ENCODE results near the gene UPK3A. TPM values are rescaled to one million over a fixed set of nuclear protein-coding genes. Genes with fewer than 3 reads are reported as not detected.

The UPK3A gene
- total RNA-seq, 1 experiment from 2014 or later = 1.0 TPM

- H3K27ac ChIP-seq = no peak overlapping the region
- peaks cover 13% of the 10 kb centered on the region for H3K79me2 ChIP-seq (ENCODE audit: low read depth)
- no peaks in the 10 kb centered on the region for H3K9me3 ChIP-seq (ENCODE audit: insufficient read depth, low read depth)
- H2AFZ ChIP-seq = no peak overlapping the region
- H3K4me1 ChIP-seq (replicated peaks; ENCODE audit: insufficient read depth) = peaks cover 38% of the 10 kb centered on the region
- H3K4me2 ChIP-seq = no peak overlapping the region
- POLR2A ChIA-PET (ENCODE audit: unreplicated experiment) = no interaction called here
- TF ChIP-seq CTCF (conservative IDR thresholded peaks at IDR 0.05) (no peak), EZH2 (IDR thresholded peaks at IDR 0.05; ENCODE audit: low read depth) (no peak)
- no peaks in the 10 kb centered on the region for H3K36me3 ChIP-seq (ENCODE audit: low read depth)
- CTCF ChIA-PET = no interaction called here
- H3K4me3 ChIP-seq = no peak overlapping the region
- no peak for DNase-seq
- no peaks in the 10 kb centered on the region for H3K9me2 ChIP-seq (ENCODE audit: insufficient read depth)
- BruUV-seq (replicated peaks) = no TSS peak
- H3F3A ChIP-seq (ENCODE audit: insufficient read depth, low read depth) = peaks cover 7% of the 10 kb centered on the region; the same call in 1 of the 2 replicates
- no peaks in the 10 kb centered on the region for H3K27me3 ChIP-seq (ENCODE audit: insufficient read depth, low read depth)
- H4K20me1 ChIP-seq (ENCODE audit: insufficient read depth) = peaks cover 5% of the 10 kb centered on the region
- intact Hi-C loops (cut with micrococcal nuclease; ENCODE audit: unreplicated experiment) = no loop called here
These were observed 21.4 kb downstream of the UPK3A start for GRCh38 chr22:45306139-45306538.

- POLR2A ChIA-PET (ENCODE audit: unreplicated experiment) = no interaction called here
- peak overlapping the region; percentile 91; the same call in 1 of the 2 replicates for H3K4me2 ChIP-seq
- intact Hi-C loops (cut with micrococcal nuclease; ENCODE audit: unreplicated experiment) = no loop called here
These were observed 23.7 kb downstream of the UPK3A start for GRCh38 chr22:45308391-45308956.

GRCh38 chr22:45308957-45309421 lies 24.2 kb downstream of the UPK3A start:
- H3K9me3 ChIP-seq (ENCODE audit: insufficient read depth, low read depth) = no peaks in the 10 kb centered on the region
- intact Hi-C loops (cut with micrococcal nuclease; ENCODE audit: unreplicated experiment) = no loop called here
- H3K9me2 ChIP-seq (ENCODE audit: insufficient read depth) = no peaks in the 10 kb centered on the region
- peak overlapping the region; percentile 96 for H2AFZ ChIP-seq
- peak overlapping the region; percentile 38; the same call in 1 of the 2 replicates for H3K27ac ChIP-seq
- TSS peak; percentile 79 for BruUV-seq (replicated peaks)
- ChIA-PET CTCF (no interaction called here), POLR2A (ENCODE audit: unreplicated experiment) (no interaction called here)
- no peak for DNase-seq
- no peaks in the 10 kb centered on the region for H3K27me3 ChIP-seq (ENCODE audit: insufficient read depth, low read depth)
- H3K4me3 ChIP-seq = peak overlapping the region; percentile 94; the same call in 1 of the 2 replicates
- peak overlapping the region; percentile 91 for H3K4me2 ChIP-seq
- H3K79me2 ChIP-seq (ENCODE audit: low read depth) = peaks cover 38% of the 10 kb centered on the region
- 0 out of 2 replicates have a peak, but pooled peaks cover 5% of the 10 kb centered on the region for H3K36me3 ChIP-seq (ENCODE audit: low read depth)
- H3F3A ChIP-seq (ENCODE audit: insufficient read depth, low read depth) = no peaks in the 10 kb centered on the region; the same call in 1 of the 2 replicates
- no peak for TF ChIP-seq CTCF (conservative IDR thresholded peaks at IDR 0.05)
- no peak for TF ChIP-seq EZH2 (IDR thresholded peaks at IDR 0.05; ENCODE audit: low read depth)
- peaks cover 15% of the 10 kb centered on the region for H4K20me1 ChIP-seq (ENCODE audit: insufficient read depth)
- H3K4me1 ChIP-seq (replicated peaks; ENCODE audit: insufficient read depth) = peaks cover 34% of the 10 kb centered on the region

More at GRCh38 chr22:45308391-45308956, 23.7 kb downstream of the UPK3A start:
- H3K4me1 ChIP-seq (replicated peaks; ENCODE audit: insufficient read depth) = peaks cover 34% of the 10 kb centered on the region
- no peaks in the 10 kb centered on the region for H3K9me2 ChIP-seq (ENCODE audit: insufficient read depth)
- TF ChIP-seq CTCF (conservative IDR thresholded peaks at IDR 0.05) = no peak
- no peak for TF ChIP-seq EZH2 (IDR thresholded peaks at IDR 0.05; ENCODE audit: low read depth)
- CTCF ChIA-PET = interaction anchor here (0.6 kb wide), 1 partner anchor 211 kb away, joined by 6 read pairs; no protein-coding TSS in a partner anchor
- H3K27me3 ChIP-seq (ENCODE audit: insufficient read depth, low read depth) = no peaks in the 10 kb centered on the region
- H4K20me1 ChIP-seq (ENCODE audit: insufficient read depth) = peaks cover 15% of the 10 kb centered on the region
- no peak overlapping the region for H3K27ac ChIP-seq
- 0 out of 2 replicates have a peak, but pooled peaks cover 5% of the 10 kb centered on the region for H3K36me3 ChIP-seq (ENCODE audit: low read depth)
- H3F3A ChIP-seq (ENCODE audit: insufficient read depth, low read depth) = no peaks in the 10 kb centered on the region; the same call in 1 of the 2 replicates
- peak overlapping the region; percentile 96; the same call in 1 of the 2 replicates for H2AFZ ChIP-seq
- H3K79me2 ChIP-seq (ENCODE audit: low read depth) = peaks cover 34% of the 10 kb centered on the region
- H3K4me3 ChIP-seq = no peak overlapping the region
- no peaks in the 10 kb centered on the region for H3K9me3 ChIP-seq (ENCODE audit: insufficient read depth, low read depth)
- no TSS peak for BruUV-seq (replicated peaks)
- no peak for DNase-seq
